Endothelial cell of coronary artery (primary cell): ENCODE measurements around the gene ATP1B3. TPM values are rescaled to one million over a fixed set of nuclear protein-coding genes. Genes with fewer than 3 reads are reported as not detected.

ENCODE experiments used
- total RNA-seq: library from RNA; depleted of rRNA; stranded (reverse); fragments of >200 nt; gene quantifications from 2 replicates; pipeline ENCODE4 v1.2.3, GENCODE V29; 2014

The ATP1B3 gene
- 157 and 167 TPM in 2 replicates for total RNA-seq

DNA sequence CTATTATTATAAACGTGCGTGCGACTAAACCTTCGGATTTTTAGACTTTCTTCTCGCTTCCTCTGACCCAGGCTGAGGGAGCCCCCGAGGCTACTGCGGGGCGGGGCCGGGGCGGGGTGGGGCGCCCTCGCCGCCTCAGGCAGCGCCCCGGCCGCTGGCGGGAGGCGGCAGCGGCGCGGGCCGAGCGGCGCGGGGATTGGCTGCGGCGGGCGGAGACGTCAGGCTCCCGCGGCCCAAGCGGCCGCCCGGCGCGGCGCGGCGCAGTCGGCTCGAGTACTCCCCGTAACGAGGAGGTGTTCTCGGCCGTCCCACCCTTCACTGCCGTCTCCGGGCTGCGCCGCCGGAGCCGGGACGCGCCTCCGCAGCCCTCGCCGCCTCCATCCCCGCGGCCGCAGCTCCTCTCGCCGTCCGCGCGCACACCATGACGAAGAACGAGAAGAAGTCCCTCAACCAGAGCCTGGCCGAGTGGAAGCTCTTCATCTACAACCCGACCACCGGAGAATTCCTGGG is at the start of gene ATP1B3:
ATP1B3 (plus strand) TSS at position 263 of the 510 bp plus-strand sequence; CDS start at position 422, 159 bp downstream.

Other genes with a start within 250 kb of the ATP1B3 start
- gene RNF7, start 138.3 kb upstream of the ATP1B3 start, total RNA-seq = 35.2 and 41.5 TPM in 2 replicates
- gene GRK7, start 113.2 kb upstream of the ATP1B3 start, total RNA-seq = under 0.01 TPM in 1 of 2 replicates, not detected in the other